Stimulated activated naive CD4-positive, alpha-beta T cell treated with Interleukin-2 at 50 U/mL for 16 hours (primary cell): ENCODE data around the gene EYA2.
"Not testable (repeated sequence)": the region's sequence is repeated elsewhere in the genome, so short reads cannot be mapped to it uniquely, and the experiment has no call there.

Source experiments
- DNase-seq: peaks from one replicate; lab custom pipeline; 2025; lab: John Stamatoyannopoulos, UW

The EYA2 gene, protein sequence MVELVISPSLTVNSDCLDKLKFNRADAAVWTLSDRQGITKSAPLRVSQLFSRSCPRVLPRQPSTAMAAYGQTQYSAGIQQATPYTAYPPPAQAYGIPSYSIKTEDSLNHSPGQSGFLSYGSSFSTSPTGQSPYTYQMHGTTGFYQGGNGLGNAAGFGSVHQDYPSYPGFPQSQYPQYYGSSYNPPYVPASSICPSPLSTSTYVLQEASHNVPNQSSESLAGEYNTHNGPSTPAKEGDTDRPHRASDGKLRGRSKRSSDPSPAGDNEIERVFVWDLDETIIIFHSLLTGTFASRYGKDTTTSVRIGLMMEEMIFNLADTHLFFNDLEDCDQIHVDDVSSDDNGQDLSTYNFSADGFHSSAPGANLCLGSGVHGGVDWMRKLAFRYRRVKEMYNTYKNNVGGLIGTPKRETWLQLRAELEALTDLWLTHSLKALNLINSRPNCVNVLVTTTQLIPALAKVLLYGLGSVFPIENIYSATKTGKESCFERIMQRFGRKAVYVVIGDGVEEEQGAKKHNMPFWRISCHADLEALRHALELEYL

GRCh38 chr20:46894579-46894958, at the start of gene EYA2:
Gene EYA2 (plus strand): TSS chr20:46894843. CDS start chr20:46990011, 95,168 bp downstream.
- no peak for DNase-seq

- no peak for DNase-seq
Observed at GRCh38 chr20:46844965-46845364, 49.7 kb upstream of the EYA2 start.

DNA sequence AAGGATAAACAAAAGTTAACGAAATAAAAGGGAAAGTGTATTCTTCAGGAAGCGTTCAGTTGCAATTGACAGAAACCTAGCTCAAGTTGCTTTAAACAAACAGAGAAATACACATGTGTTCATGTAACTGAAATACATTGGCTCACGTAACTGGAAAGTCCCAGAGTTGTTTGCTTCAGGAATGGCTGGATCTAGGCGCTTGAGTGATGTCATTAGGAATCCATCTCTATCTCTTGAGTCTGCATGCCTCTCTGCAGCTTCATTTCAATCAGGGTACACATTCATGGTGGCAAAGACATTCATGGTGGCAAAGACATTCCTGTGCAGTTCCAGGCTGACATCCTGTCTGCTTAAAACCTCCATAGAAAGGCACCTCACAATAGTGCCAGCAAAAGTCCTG, 45.4 kb upstream of the EYA2 start:
- no peak for DNase-seq

GRCh38 chr20:46849751-46850150, 44.9 kb upstream of the EYA2 start:
- no peak for DNase-seq

- DNase-seq, result no peak
Observed at GRCh38 chr20:46850416-46850815, 44.2 kb upstream of the EYA2 start.

DNA sequence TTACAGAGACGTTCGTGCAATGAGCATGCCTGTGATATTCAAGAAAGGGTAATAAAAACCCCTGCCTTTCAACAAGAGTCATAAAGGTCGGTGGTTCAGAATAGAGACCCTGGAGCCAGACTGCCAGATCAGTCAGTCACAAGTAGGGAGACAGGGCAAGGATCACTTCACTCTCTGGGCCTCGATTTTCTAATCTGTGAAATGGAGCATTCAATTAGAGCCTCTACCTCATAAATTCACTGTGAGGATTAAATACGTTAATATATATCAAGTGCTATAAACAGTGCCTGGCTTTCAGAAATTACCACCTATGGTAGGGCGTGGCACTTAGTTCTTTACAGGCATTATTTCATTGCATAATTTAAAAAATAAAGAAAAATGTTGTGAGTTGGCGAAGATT, 43.7 kb upstream of the EYA2 start:
- DNase-seq, result no peak

DNA sequence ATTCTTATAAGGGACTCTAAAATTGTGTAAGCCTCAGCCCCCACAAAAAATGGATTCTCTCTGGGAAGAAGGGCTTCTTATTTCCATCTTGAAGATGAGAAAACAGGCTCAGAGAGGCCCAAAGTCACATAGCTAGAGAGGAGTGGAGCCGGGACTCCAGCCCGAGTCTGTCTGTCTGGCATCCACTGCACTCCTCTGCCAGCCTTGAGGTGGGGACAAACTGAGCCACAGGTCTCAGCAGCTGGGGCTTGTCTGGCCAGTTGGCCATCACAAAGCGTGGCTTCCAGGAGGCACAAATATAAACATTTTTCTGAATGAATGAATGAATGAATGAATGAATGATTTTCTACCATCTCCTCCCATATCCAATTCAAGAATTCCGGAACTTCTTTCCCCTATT, 42.9 kb upstream of the EYA2 start:
- DNase-seq, result no peak

GRCh38 chr20:46852313-46852712, 42.3 kb upstream of the EYA2 start:
- no peak for DNase-seq

DNA sequence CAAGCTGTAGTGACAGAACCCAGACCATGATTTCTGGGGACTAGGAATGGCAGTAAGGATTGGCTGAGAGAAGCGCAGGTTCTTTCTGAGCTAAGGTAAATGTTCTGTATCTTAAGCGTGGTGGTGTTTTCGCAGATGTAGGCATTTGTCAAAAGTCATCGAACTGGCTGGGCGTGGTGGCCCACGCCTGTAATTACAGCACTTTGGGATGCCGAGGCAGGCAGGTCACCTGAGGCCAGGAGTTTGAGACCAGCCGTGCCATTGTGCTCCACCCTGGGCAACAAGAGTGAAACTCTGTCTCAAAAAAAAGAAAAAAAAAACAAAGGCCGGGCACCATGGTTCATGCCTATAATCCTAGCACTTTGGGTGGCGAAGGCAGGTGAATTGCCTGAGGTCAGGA, 40.7 kb upstream of the EYA2 start:
- no peak for DNase-seq

GRCh38 chr20:46857061-46857831, 37.4 kb upstream of the EYA2 start:
- DNase-seq, result no peak

DNA sequence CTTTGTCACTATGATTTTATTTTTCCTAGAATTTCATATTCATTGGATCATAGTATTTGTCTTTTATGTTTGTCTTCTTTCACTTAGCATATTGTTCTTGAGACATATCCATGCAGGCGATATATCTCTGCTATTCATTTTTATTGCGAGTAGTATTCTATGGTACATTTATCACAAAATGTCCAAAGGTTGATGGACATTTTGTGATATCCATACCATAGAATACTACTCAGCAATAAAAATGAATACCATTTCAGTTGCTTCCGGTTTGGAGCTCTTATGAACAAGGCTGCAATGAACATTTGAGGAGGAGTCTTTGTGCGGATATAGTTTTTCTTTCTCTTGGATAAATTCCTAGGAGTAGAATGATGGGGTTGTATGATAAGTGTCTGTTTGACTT, 28.8 kb upstream of the EYA2 start:
- DNase-seq, result no peak

GRCh38 chr20:46870041-46870440, 24.6 kb upstream of the EYA2 start:
- no peak for DNase-seq

GRCh38 chr20:46872328-46873211, 22.1 kb upstream of the EYA2 start:
- DNase-seq, result no peak

- no peak for DNase-seq
Observed at GRCh38 chr20:46875059-46875458, 19.6 kb upstream of the EYA2 start.

DNA sequence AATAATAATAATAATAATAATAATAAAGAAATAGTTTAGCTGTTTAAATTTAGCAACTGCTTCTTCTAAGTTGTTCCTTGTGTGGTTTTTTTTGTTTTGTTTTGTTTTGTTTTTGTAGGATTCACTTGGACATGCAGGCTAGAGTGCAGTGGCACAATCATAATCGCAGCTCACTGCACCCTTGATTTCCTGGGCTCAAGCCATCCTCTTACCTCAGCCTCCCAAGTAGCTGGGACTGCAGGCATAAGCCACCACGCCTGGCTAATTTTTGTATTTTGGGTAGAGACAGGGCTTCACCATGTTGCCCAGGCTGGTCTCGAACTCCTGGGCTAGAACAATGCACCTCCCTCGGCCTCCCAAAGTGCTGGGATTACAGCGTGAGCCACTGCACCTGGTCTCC, 15.3 kb upstream of the EYA2 start:
- no peak for DNase-seq

DNA sequence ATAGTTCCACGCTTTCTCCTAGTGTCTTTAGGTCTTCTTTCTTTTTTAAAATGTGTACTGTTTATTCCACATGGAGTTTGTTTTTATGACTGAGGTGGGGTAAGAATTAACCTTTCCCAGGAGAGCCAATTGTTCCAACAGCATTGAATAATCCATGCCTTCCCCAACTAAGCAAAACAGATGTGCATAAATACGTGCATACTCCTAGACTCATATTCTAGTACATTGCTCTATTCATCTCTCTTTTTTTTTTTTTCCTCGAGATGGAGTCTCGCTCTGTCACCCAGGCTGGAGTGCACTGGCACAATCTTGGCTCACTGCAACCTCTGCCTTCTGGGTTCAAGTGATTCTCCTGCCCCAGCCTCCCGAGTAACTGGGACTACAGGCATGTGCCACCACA, 14.7 kb upstream of the EYA2 start:
- not testable (repeated sequence) for DNase-seq

DNA sequence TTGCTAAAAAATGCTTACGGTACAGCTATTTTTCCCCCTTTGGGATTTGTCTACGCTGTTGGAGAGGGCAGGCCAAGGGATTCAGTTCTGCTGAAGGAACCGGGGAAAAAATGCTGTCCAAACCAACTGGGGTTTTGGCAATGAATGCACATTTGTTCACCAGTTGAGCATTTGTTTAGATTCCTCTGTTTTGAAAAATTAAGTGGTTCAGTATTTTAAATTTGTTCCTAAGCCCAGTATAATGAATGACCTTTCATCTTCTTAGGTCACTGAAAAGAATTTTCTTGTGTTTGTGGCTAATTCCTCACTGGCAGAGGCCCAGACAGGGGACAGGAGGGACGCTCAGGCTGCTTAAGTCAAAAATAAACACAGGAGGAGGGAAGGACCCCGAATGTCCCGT, 10.8 kb upstream of the EYA2 start:
- no peak for DNase-seq

GRCh38 chr20:46890682-46891081, 4.0 kb upstream of the EYA2 start:
- DNase-seq, result no peak

- no peak for DNase-seq
Observed at GRCh38 chr20:46893051-46893450, 1.6 kb upstream of the EYA2 start.

DNA sequence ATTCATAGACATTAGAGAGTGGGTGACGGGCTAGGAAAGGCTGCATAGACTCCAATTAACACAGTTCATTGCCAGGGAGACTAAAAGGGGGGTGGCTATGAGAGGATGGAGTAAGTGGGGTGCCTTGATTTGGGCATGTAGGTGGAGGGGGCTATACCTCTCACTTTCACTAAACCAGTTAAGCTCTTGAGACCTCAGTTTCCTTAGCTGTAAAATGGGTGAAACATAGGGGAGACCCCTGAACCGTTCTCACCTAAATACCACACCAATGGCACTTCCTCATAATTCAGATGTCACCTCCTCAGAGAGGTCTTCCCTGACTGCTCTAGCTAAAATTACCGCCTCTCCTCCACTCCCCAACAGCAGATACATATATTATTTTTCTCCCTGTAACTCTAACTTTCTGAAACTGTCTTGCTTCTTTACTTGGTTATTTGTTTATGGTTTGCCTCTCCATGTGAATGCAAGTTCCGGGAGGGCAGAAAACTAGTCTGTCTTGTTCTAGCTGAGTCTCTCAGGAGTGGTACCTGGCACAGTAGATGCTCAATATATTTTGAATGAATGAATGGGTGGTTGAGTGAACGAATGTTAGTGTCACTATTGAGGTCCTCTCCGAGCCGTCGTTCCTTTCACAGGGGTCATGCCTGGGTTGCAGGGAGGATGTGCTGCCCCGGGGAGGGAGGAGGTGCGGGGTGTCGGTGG, 615 bp upstream of the EYA2 start:
- no peak for DNase-seq
